GM13976 (cell line): Measurements from ENCODE around the gene TRPV6.

Experiments
- DNase-seq: peaks from one replicate; pipeline ENCODE4 v3.0.0; 2012; ENCODE audit warnings: low spot score
- in situ Hi-C: fragments of 300-500 bp; cut with MboI; formaldehyde crosslinking; loops from one replicate; pipeline ENCODE4 v1.12.0; 2022; ENCODE audit warnings: low sequenced_read_pairs, mixed read lengths, inconsistent platforms; ENCODE audit not compliant: unreplicated experiment
- TF ChIP-seq, protein P1 (sequence below): IDR thresholded peaks from 2 replicates; pipeline ENCODE4 v1.5.1; 2012; ENCODE audit warnings: borderline replicate concordance, mild to moderate bottlenecking; ENCODE audit not compliant: insufficient read depth; ENCODE audit errors: extremely low read depth, missing control alignments, control extremely low read depth

Gene TRPV6

GRCh38 chr7:142851269-142851668 lies 34.3 kb downstream of the TRPV6 start:
- no peak for DNase-seq
- in situ Hi-C loops, result loop anchor here (10.0 kb wide), 1 partner anchor 344 kb away; no protein-coding TSS in a partner anchor
- TF ChIP-seq, protein P1, sequence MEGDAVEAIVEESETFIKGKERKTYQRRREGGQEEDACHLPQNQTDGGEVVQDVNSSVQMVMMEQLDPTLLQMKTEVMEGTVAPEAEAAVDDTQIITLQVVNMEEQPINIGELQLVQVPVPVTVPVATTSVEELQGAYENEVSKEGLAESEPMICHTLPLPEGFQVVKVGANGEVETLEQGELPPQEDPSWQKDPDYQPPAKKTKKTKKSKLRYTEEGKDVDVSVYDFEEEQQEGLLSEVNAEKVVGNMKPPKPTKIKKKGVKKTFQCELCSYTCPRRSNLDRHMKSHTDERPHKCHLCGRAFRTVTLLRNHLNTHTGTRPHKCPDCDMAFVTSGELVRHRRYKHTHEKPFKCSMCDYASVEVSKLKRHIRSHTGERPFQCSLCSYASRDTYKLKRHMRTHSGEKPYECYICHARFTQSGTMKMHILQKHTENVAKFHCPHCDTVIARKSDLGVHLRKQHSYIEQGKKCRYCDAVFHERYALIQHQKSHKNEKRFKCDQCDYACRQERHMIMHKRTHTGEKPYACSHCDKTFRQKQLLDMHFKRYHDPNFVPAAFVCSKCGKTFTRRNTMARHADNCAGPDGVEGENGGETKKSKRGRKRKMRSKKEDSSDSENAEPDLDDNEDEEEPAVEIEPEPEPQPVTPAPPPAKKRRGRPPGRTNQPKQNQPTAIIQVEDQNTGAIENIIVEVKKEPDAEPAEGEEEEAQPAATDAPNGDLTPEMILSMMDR, result no peak

GRCh38 chr7:142847353-142847752 lies 38.2 kb downstream of the TRPV6 start:
- DNase-seq, result no peak
- TF ChIP-seq, protein P1, result no peak
- in situ Hi-C loops, result no loop called here

DNA sequence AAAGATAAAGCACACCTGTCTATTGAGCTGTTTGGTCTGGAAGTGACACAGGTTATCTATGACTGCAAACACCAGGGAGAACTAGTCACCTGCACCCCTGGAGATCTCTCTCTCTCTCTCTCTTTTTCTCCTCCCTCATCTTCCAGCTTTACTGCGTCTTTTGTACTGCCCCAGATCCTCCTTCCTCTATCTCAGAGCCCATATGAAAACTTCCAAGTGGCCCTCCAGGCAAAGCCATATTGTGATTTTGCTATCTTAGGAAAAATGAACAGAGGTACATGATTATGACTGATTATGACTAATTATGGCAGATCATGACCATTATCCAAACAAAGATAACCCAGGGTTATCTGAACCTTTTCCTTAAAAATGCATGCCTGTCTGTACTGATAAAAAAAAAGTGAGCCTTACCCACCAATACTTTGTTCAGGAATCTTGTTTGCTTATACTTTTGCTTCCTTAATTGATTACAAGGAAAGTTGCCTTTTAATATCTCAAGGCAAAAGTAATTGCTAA lies 43.2 kb downstream of the TRPV6 start:
- no peak for DNase-seq
- in situ Hi-C loops, result no loop called here
- TF ChIP-seq, protein P1, result no peak

DNA sequence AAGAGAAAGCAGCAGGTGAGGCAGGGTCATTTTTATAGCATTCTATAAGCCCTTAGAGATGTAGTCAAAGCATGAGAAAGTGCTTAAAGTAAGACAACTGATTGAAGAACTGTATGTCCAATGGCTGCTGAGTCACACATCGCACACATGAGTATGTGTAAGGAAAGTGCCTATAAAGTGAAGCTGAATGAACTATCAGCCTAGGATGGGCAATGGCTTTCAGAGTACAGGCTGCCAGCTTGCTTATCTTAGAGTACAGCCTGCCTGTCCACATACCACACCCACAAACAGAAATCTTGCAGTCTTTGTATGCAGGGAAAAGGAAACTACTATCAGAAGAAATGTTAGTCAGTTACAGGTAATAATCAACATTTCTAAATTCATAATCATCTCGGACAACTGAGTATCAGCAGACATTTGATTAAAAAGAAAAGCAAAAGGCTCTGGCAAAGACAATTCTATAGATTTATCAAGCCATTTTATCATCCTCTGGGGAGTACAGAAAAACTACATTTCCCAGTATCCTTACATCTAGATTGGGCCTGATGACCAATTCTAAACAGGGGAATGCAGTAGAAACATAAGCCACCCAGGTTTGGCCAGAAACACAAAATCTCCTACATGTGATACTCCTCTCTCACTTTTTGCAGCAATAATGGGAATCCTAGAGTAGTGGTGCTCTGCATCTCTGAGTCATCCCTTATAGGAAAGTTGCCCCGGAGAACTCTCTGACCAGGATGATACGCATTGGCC lies 46.9 kb downstream of the TRPV6 start:
- in situ Hi-C loops, result no loop called here
- TF ChIP-seq, protein P1, result no peak

GRCh38 chr7:142836426-142836825 lies 49.1 kb downstream of the TRPV6 start:
- no peak for DNase-seq
- in situ Hi-C loops, result no loop called here
- TF ChIP-seq, protein P1, result no peak

More for the DNA sequence above, 46.9 kb downstream of the TRPV6 start:
- no peak for DNase-seq

DNA sequence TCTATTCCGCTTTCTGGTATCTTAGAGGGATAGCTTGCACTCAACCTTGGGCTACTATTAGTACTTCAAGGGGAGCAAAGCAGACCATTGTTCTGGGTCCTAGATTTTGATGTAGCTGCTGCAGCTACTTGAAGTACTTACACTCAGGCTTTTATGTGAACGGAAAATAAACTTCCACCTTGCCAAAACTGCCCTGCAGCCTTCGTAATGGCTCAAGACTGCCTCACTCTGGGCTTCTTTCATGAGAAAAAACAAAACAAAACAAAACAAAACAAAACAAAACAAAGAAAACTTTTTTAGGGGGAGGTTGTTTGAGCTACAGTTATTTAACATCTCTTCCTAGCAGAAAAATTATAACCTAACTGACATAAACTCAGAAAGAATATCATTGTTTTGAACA lies 50.1 kb downstream of the TRPV6 start:
- in situ Hi-C loops, result no loop called here
- TF ChIP-seq, protein P1, result no peak
- no peak for DNase-seq
